NB4 (cell line): ENCODE data around the gene DNAH11.

Experiments
- TF ChIP-seq, protein P1 (sequence below): IDR thresholded peaks from one replicate; pipeline ENCODE4 v1.5.1; 2012; ENCODE audit warnings: low read depth, low read length
- TF ChIP-seq, protein P2 (sequence below): IDR thresholded peaks from 2 replicates; pipeline ENCODE4 v1.6.1; 2011; ENCODE audit warnings: low read depth, low read length

DNA sequence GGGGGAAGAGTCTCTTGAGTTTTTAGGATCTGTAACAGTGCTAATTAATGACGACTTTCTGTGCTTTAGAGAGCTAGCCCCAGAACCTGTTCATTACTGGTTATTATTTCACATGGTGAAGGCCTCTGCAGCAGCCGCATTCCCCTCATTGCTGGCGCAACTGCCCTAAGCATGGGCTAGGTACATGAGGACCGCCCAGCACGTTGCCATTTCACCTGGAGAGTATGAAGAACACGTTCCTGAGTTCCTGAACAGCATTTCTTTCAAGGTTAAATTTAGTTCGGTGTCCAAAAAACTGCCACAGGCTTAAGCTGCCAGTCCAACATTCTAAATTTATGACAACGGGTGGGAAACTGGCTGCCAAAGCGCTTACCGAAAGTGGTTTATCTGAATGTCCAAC is 177.0 kb downstream of the DNAH11 start:
- TF ChIP-seq, protein P1, sequence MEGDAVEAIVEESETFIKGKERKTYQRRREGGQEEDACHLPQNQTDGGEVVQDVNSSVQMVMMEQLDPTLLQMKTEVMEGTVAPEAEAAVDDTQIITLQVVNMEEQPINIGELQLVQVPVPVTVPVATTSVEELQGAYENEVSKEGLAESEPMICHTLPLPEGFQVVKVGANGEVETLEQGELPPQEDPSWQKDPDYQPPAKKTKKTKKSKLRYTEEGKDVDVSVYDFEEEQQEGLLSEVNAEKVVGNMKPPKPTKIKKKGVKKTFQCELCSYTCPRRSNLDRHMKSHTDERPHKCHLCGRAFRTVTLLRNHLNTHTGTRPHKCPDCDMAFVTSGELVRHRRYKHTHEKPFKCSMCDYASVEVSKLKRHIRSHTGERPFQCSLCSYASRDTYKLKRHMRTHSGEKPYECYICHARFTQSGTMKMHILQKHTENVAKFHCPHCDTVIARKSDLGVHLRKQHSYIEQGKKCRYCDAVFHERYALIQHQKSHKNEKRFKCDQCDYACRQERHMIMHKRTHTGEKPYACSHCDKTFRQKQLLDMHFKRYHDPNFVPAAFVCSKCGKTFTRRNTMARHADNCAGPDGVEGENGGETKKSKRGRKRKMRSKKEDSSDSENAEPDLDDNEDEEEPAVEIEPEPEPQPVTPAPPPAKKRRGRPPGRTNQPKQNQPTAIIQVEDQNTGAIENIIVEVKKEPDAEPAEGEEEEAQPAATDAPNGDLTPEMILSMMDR = no peak
- TF ChIP-seq, protein P2, sequence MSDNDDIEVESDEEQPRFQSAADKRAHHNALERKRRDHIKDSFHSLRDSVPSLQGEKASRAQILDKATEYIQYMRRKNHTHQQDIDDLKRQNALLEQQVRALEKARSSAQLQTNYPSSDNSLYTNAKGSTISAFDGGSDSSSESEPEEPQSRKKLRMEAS = no peak
